Purkinje cell (primary cell): ENCODE data around the gene GMDS. TPM values are rescaled to one million over a fixed set of nuclear protein-coding genes. Genes with fewer than 3 reads are reported as not detected.

Experiments used
- polyA plus RNA-seq: library from polyadenylated mRNA; unstranded; fragments of >200 nt; fragmentation: Nextera tagmentation; gene quantifications from 2 replicates; pipeline ENCODE4 v1.2.1, GENCODE V29; 2014

GMDS gene
- polyA plus RNA-seq: 1.7 and 5.5 TPM in 2 replicates

GRCh38 chr6:2245103-2245876 lies at the start of gene GMDS:
Gene GMDS (minus strand): TSS chr6:2245605.

DNA sequence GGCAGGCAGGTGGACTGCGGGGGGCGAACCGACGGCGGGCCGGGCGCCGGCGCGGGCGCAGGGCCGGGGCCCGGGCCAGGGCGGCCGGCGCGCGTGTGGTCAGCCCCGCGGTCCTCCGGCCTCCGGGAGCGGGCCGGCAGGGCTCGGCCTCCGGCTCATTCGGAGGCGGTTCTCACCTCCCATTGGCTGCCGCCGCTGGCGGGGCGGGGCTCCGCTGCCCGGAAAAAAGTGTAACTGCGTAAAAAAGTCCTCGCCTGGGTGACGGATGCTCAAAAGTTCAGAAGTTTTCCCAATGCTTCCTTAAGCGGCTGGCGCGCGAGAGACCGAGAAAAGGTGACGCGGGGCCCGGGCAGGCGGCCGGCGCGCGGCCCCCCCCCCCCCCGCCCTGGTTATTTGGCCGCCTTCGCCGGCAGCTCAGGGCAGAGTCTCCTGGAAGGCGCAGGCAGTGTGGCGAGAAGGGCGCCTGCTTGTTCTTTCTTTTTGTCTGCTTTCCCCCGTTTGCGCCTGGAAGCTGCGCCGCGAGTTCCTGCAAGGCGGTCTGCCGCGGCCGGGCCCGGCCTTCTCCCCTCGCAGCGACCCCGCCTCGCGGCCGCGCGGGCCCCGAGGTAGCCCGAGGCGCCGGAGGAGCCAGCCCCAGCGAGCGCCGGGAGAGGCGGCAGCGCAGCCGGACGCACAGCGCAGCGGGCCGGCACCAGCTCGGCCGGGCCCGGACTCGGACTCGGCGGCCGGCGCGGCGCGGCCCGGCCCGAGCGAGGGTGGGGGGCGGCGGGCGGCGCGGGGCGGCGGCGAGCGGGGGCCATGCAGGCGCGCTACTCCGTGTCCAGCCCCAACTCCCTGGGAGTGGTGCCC lies 635.5 kb downstream of the GMDS start, which contains the start of gene FOXC1:
Gene FOXC1 (plus strand): TSS at position 268 of the 849 bp plus-strand sequence. CDS start 531 bp downstream, at position 799.

